Sigmoid colon (tissue), 4 donors: ENCODE results near the gene MYL5.

Experiments
- EP300 ChIP-seq, 4 donors: sonication (generic); formaldehyde crosslinking; IDR thresholded peaks; one replicate each; pipeline ENCODE4 v1.6.1; 2017; ENCODE audit warnings: antibody characterized with exemption in 4 of 4
- POLR2A ChIP-seq, 2 donors: fragments of 450-650 bp; IDR thresholded peaks; one replicate each; pipeline ENCODE4 v1.6.1; 2016; ENCODE audit warnings: antibody characterized with exemption in 2 of 2, mild to moderate bottlenecking in 2 of 2, moderate library complexity in 2 of 2
- POLR2AphosphoS5 ChIP-seq, 4 donors: sonication (generic); formaldehyde crosslinking; IDR thresholded peaks; one replicate each; pipeline ENCODE4 v1.6.1; 2017; ENCODE audit warnings: antibody characterized with exemption in 4 of 4
- TF ChIP-seq, protein P1 (sequence below), 4 experiments: fragments of 450-650 bp in 3 of 4; fragments of 200-600 bp in 1 of 4; IDR thresholded peaks; one replicate each; pipeline ENCODE4 v1.5.1; 2016 to 2019; ENCODE audit warnings: antibody characterized with exemption in 4 of 4, mild to moderate bottlenecking in 3 of 4, moderate library complexity in 2 of 4

- TF ChIP-seq, protein P1, sequence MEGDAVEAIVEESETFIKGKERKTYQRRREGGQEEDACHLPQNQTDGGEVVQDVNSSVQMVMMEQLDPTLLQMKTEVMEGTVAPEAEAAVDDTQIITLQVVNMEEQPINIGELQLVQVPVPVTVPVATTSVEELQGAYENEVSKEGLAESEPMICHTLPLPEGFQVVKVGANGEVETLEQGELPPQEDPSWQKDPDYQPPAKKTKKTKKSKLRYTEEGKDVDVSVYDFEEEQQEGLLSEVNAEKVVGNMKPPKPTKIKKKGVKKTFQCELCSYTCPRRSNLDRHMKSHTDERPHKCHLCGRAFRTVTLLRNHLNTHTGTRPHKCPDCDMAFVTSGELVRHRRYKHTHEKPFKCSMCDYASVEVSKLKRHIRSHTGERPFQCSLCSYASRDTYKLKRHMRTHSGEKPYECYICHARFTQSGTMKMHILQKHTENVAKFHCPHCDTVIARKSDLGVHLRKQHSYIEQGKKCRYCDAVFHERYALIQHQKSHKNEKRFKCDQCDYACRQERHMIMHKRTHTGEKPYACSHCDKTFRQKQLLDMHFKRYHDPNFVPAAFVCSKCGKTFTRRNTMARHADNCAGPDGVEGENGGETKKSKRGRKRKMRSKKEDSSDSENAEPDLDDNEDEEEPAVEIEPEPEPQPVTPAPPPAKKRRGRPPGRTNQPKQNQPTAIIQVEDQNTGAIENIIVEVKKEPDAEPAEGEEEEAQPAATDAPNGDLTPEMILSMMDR (IDR thresholded peaks at IDR 0.05): no peak
- no peak for TF ChIP-seq EP300 (IDR thresholded peaks at IDR 0.05)
- no peak for TF ChIP-seq POLR2AphosphoS5 (IDR thresholded peaks at IDR 0.05)
- no peak for TF ChIP-seq POLR2A (IDR thresholded peaks at IDR 0.05)
Observed at GRCh38 chr4:658681-659667, 15.4 kb upstream of the MYL5 start.
